Measurements from ENCODE around the gene UBN1. TPM values are rescaled to one million over a fixed set of nuclear protein-coding genes. Genes with fewer than 3 reads are reported as not detected.

The UBN1 gene
- total RNA-seq, 1 experiment from 2014 or later: 51.0 TPM

- peaks cover 28% of the 10 kb centered on the region for H3K36me3 ChIP-seq (ENCODE audit: insufficient read depth, low read length, poor library complexity, severe bottlenecking)
- H3K9me3 ChIP-seq (ENCODE audit: low read depth, low read length, poor library complexity, severe bottlenecking): no peaks in the 10 kb centered on the region
- no TSS peak for BruUV-seq (replicated peaks)
- DNase-seq (ENCODE audit: low spot score): no peak
- H3K27me3 ChIP-seq (replicated peaks; ENCODE audit: insufficient read depth, low read depth, low read length, poor library complexity): no peaks in the 10 kb centered on the region
- CTCF ChIA-PET: no interaction called here
- no peak for TF ChIP-seq EZH2 (IDR thresholded peaks at IDR 0.05; ENCODE audit: borderline replicate concordance, low read depth, low read length, poor library complexity, severe bottlenecking)
- TF ChIP-seq CTCF (conservative IDR thresholded peaks at IDR 0.05; ENCODE audit: low read depth, low read length): no peak
- intact Hi-C loops (cut with micrococcal nuclease; ENCODE audit: unreplicated experiment): no loop called here
- POLR2A ChIA-PET (ENCODE audit: low non-redundant PET): no interaction called here
- no peaks in the 10 kb centered on the region for H3K4me1 ChIP-seq (ENCODE audit: insufficient read depth, low read length, poor library complexity, severe bottlenecking)
- no peak overlapping the region for H3K27ac ChIP-seq (ENCODE audit: low read depth, low read length, poor library complexity, severe bottlenecking)
- H3K4me3 ChIP-seq (ENCODE audit: low read depth, low read length, poor library complexity, severe bottlenecking): no peak overlapping the region
Observed at GRCh38 chr16:4865231-4865860, 18.1 kb downstream of the UBN1 start.

GRCh38 chr16:4866586-4866985, 19.3 kb downstream of the UBN1 start:
- ChIA-PET POLR2A (ENCODE audit: low non-redundant PET) (interaction anchor here (0.6 kb wide), 1 partner anchor 54 kb away, joined by 4 read pairs; no protein-coding TSS in a partner anchor), CTCF (no interaction called here)
- no peaks in the 10 kb centered on the region for H3K9me3 ChIP-seq (ENCODE audit: low read depth, low read length, poor library complexity, severe bottlenecking)
- no peak overlapping the region for H3K4me3 ChIP-seq (ENCODE audit: low read depth, low read length, poor library complexity, severe bottlenecking)
- no TSS peak for BruUV-seq (replicated peaks)
- no peak for TF ChIP-seq EZH2 (IDR thresholded peaks at IDR 0.05; ENCODE audit: borderline replicate concordance, low read depth, low read length, poor library complexity, severe bottlenecking)
- no peak for TF ChIP-seq CTCF (conservative IDR thresholded peaks at IDR 0.05; ENCODE audit: low read depth, low read length)
- no peaks in the 10 kb centered on the region for H3K4me1 ChIP-seq (ENCODE audit: insufficient read depth, low read length, poor library complexity, severe bottlenecking)
- H3K27ac ChIP-seq (ENCODE audit: low read depth, low read length, poor library complexity, severe bottlenecking): no peak overlapping the region
- intact Hi-C loops (cut with micrococcal nuclease; ENCODE audit: unreplicated experiment): no loop called here
- DNase-seq (ENCODE audit: low spot score): no peak
- H3K27me3 ChIP-seq (replicated peaks; ENCODE audit: insufficient read depth, low read depth, low read length, poor library complexity): no peaks in the 10 kb centered on the region
- peaks cover 23% of the 10 kb centered on the region for H3K36me3 ChIP-seq (ENCODE audit: insufficient read depth, low read length, poor library complexity, severe bottlenecking)

GRCh38 chr16:4868026-4868425, 20.7 kb downstream of the UBN1 start:
- Histone ChIP-seq H3K27me3 (replicated peaks; ENCODE audit: insufficient read depth, low read depth, low read length, poor library complexity) (no peaks in the 10 kb centered on the region), H3K9me3 (ENCODE audit: low read depth, low read length, poor library complexity, severe bottlenecking) (no peaks in the 10 kb centered on the region), H3K4me3 (ENCODE audit: low read depth, low read length, poor library complexity, severe bottlenecking) (no peak overlapping the region), H3K36me3 (ENCODE audit: insufficient read depth, low read length, poor library complexity, severe bottlenecking) (peaks cover 16% of the 10 kb centered on the region), H3K4me1 (ENCODE audit: insufficient read depth, low read length, poor library complexity, severe bottlenecking) (no peaks in the 10 kb centered on the region), H3K27ac (ENCODE audit: low read depth, low read length, poor library complexity, severe bottlenecking) (no peak overlapping the region)
- TF ChIP-seq EZH2 (IDR thresholded peaks at IDR 0.05; ENCODE audit: borderline replicate concordance, low read depth, low read length, poor library complexity, severe bottlenecking): no peak
- no peak for TF ChIP-seq CTCF (conservative IDR thresholded peaks at IDR 0.05; ENCODE audit: low read depth, low read length)
- intact Hi-C loops (cut with micrococcal nuclease; ENCODE audit: unreplicated experiment): no loop called here
- ChIA-PET CTCF (no interaction called here), POLR2A (ENCODE audit: low non-redundant PET) (no interaction called here)
- BruUV-seq (replicated peaks): no TSS peak
- no peak for DNase-seq (ENCODE audit: low spot score)

Measured in A673 (cell line).